ENCODE results near the gene MAP1LC3B2.

The MAP1LC3B2 gene

GRCh38 chr12:116609319-116610114 lies 50.3 kb downstream of the MAP1LC3B2 start:
- H3K36me3 ChIP-seq = no peaks in the 10 kb centered on the region
- H3K4me3 ChIP-seq (ENCODE audit: low read depth in 1 of 2, low read length in 1 of 2) = no peak overlapping the region
- H3K4me1 ChIP-seq (ENCODE audit: control insufficient read depth in 1 of 2, insufficient read depth in 1 of 2, low read depth in 1 of 2, low read length in 1 of 2) = peaks cover 13 to 14% of the 10 kb centered on the region in 2 experiments
- TF ChIP-seq CTCF (IDR thresholded peaks at IDR 0.05) = no peak
- no peaks in the 10 kb centered on the region for H3K27me3 ChIP-seq
- H3K27ac ChIP-seq = no peak overlapping the region
- no peaks in the 10 kb centered on the region for H3K9me3 ChIP-seq

DNA sequence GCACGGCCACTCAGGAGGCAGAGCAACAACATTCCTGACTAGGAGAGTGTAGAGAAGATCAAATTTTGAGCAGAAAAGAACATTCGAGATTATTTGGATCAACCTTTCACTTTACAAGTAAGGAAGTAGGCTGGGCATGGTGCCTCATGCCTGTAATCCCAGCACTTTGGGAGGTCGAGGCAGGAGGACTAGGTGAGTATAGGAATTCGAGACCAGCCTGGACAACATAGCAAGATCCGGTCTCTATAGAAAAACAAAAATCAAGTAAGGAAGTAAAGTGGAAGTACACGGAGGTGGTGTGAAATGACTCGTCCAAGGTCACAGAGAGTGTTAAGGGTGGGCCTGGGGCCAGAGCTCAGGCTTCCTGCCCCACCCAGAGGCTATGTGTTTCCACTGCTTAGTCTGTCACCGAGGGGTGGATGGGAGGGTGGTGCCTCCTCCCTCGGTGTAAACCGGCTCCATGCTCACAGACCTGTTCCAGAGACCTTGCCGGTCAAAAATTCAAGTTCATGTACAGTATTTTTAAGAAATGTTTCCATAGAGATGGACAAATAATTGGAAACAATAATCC lies 51.9 kb downstream of the MAP1LC3B2 start:
- no peaks in the 10 kb centered on the region for H3K27me3 ChIP-seq
- no peak overlapping the region for H3K4me3 ChIP-seq (ENCODE audit: low read depth in 1 of 2, low read length in 1 of 2)
- no peaks in the 10 kb centered on the region for H3K4me1 ChIP-seq (ENCODE audit: control insufficient read depth in 1 of 2, insufficient read depth in 1 of 2, low read depth in 1 of 2, low read length in 1 of 2)
- H3K27ac ChIP-seq = no peak overlapping the region
- no peak for TF ChIP-seq CTCF (IDR thresholded peaks at IDR 0.05)
- H3K9me3 ChIP-seq = no peaks in the 10 kb centered on the region
- no peaks in the 10 kb centered on the region for H3K36me3 ChIP-seq

- H3K36me3 ChIP-seq = no peaks in the 10 kb centered on the region
- no peaks in the 10 kb centered on the region for H3K9me3 ChIP-seq
- no peak overlapping the region for H3K27ac ChIP-seq
- H3K4me3 ChIP-seq (ENCODE audit: low read depth in 1 of 2, low read length in 1 of 2) = no peak overlapping the region
- TF ChIP-seq CTCF (IDR thresholded peaks at IDR 0.05) = no peak
- H3K27me3 ChIP-seq = no peaks in the 10 kb centered on the region
- H3K4me1 ChIP-seq (ENCODE audit: control insufficient read depth in 1 of 2, insufficient read depth in 1 of 2, low read depth in 1 of 2, low read length in 1 of 2) = no peaks in the 10 kb centered on the region
These were observed 53.3 kb downstream of the MAP1LC3B2 start for GRCh38 chr12:116612436-116612835.

DNA sequence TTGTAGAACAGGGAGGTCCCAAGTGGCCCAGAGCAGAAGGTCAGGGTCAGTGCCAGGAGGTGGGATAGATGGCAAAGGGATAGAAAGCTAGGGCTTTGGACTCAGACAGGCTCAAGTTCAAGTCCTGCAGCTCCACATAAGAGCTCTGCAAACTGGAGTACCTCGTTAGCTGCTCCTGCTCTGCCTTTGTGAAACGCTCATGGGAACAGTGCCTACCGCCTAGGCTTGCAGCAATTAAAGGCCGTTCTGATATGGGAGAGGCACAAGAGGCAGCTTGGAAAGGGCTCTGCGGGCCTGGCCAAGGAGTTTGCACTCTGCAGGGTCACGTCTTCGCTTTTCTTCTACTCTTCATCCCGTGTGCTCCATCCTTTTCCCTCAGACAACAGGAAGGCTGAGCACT lies 54.1 kb downstream of the MAP1LC3B2 start:
- Histone ChIP-seq H3K27ac (no peak overlapping the region), H3K27me3 (no peaks in the 10 kb centered on the region), H3K4me1 (ENCODE audit: control insufficient read depth in 1 of 2, insufficient read depth in 1 of 2, low read depth in 1 of 2, low read length in 1 of 2) (no peaks in the 10 kb centered on the region), H3K4me3 (ENCODE audit: low read depth in 1 of 2, low read length in 1 of 2) (no peak overlapping the region), H3K9me3 (no peaks in the 10 kb centered on the region), H3K36me3 (no peaks in the 10 kb centered on the region)
- TF ChIP-seq CTCF (IDR thresholded peaks at IDR 0.05) = no peak

GRCh38 chr12:116614194-116614915 lies 55.2 kb downstream of the MAP1LC3B2 start:
- Histone ChIP-seq H3K4me1 (ENCODE audit: control insufficient read depth in 1 of 2, insufficient read depth in 1 of 2, low read depth in 1 of 2, low read length in 1 of 2) (no peaks in the 10 kb centered on the region), H3K27me3 (no peaks in the 10 kb centered on the region), H3K36me3 (no peaks in the 10 kb centered on the region), H3K9me3 (no peaks in the 10 kb centered on the region), H3K27ac (no peak overlapping the region), H3K4me3 (ENCODE audit: low read depth in 1 of 2, low read length in 1 of 2) (no peak overlapping the region)
- no peak for TF ChIP-seq CTCF (IDR thresholded peaks at IDR 0.05)
